Dedifferentiated amniotic fluid mesenchymal stem cell (primary cell): ENCODE results near the gene PIK3R6.
"Not testable (repeated sequence)": the region's sequence is repeated elsewhere in the genome, so short reads cannot be mapped to it uniquely, and the experiment has no call there.

Source experiments
- DNase-seq: peaks from one replicate; pipeline ENCODE4 v3.0.0-alpha.2; 2016; ENCODE audit errors: extremely low spot score

Gene PIK3R6

GRCh38 chr17:8894202-8894671 is 26.8 kb upstream of the PIK3R6 start:
- DNase-seq = no peak

- DNase-seq = no peak
These were observed 26.2 kb upstream of the PIK3R6 start for GRCh38 chr17:8893621-8894201.

- no peak for DNase-seq
These were observed 25.6 kb upstream of the PIK3R6 start for GRCh38 chr17:8893059-8893458.

- DNase-seq = no peak
These were observed 24.8 kb upstream of the PIK3R6 start for GRCh38 chr17:8892338-8892690.

- DNase-seq = no peak
These were observed 23.2 kb upstream of the PIK3R6 start for GRCh38 chr17:8890671-8891070.

- no peak for DNase-seq
These were observed 22.2 kb upstream of the PIK3R6 start for GRCh38 chr17:8889458-8890210.

GRCh38 chr17:8888704-8889302 is 21.3 kb upstream of the PIK3R6 start:
- DNase-seq = no peak

- peak; percentile 22 for DNase-seq
These were observed 20.6 kb upstream of the PIK3R6 start for GRCh38 chr17:8887834-8888703.

- DNase-seq = no peak
These were observed 19.8 kb upstream of the PIK3R6 start for GRCh38 chr17:8887301-8887700.

GRCh38 chr17:8885967-8886684 is 18.7 kb upstream of the PIK3R6 start:
- DNase-seq = no peak

GRCh38 chr17:8885163-8885966 is 17.9 kb upstream of the PIK3R6 start:
- DNase-seq = not testable (repeated sequence)

GRCh38 chr17:8884336-8884990 is 17.0 kb upstream of the PIK3R6 start:
- no peak for DNase-seq

GRCh38 chr17:8883353-8883752 is 15.9 kb upstream of the PIK3R6 start:
- no peak for DNase-seq

GRCh38 chr17:8881606-8882005 is 14.1 kb upstream of the PIK3R6 start:
- no peak for DNase-seq

GRCh38 chr17:8880466-8880865 is 13.0 kb upstream of the PIK3R6 start:
- no peak for DNase-seq

- no peak for DNase-seq
These were observed 11.9 kb upstream of the PIK3R6 start for GRCh38 chr17:8879410-8879809.

- DNase-seq = no peak
These were observed 10.5 kb upstream of the PIK3R6 start for GRCh38 chr17:8877984-8878383.

- DNase-seq = no peak
These were observed 8.5 kb upstream of the PIK3R6 start for GRCh38 chr17:8875957-8876356.

GRCh38 chr17:8875436-8875835 is 8.0 kb upstream of the PIK3R6 start:
- DNase-seq = no peak
